Measurements from ENCODE around the gene CDH24. TPM values are rescaled to one million over a fixed set of nuclear protein-coding genes. Genes with fewer than 3 reads are reported as not detected.

The CDH24 gene
- total and polyA plus RNA-seq, 10 donors: 1.3 to 9.4 (median 5.4) TPM

GRCh38 chr14:23060536-23061260 is 3.4 kb upstream of the CDH24 start:
- no peaks in the 10 kb centered on the region for H3K9me3 ChIP-seq
- H3K4me1 ChIP-seq: peaks cover 13 to 48% (median 32%) of the 10 kb centered on the region in 6 donors
- no peak overlapping the region for H3K27ac ChIP-seq
- H3K27me3 ChIP-seq (replicated peaks in 1 of 7): peaks cover 0 to 8% (median 0%) of the 10 kb centered on the region in 7 donors
- H3K36me3 ChIP-seq: peaks cover 18 to 76% (median 73%) of the 10 kb centered on the region in 6 donors
- intact Hi-C loops (cut with DNase I; ENCODE audit: low total_unique reads): no loop called here
- WGBS, 5 donors: 92 to 97% (median 96%) methylated on average over 17 of the region's 17 CpGs
- DNase-seq: no peak
- TF ChIP-seq POLR2A (IDR thresholded peaks at IDR 0.05) (no peak), POLR2AphosphoS5 (IDR thresholded peaks at IDR 0.05) (peak in 1 of 3 donors; percentile 20), CTCF (IDR thresholded peaks at IDR 0.05 in 8 of 11, conservative IDR thresholded peaks at IDR 0.05 in 3 of 11) (no peak)
- H3K4me3 ChIP-seq: no peak overlapping the region

GRCh38 chr14:23058654-23059504 is 1.6 kb upstream of the CDH24 start:
- peaks cover 16 to 58% (median 55%) of the 10 kb centered on the region in 6 donors for H3K36me3 ChIP-seq
- H3K4me3 ChIP-seq: no peak overlapping the region
- peak overlapping the region in 1 of 8 donors; percentile 66 for H3K27ac ChIP-seq
- H3K9me3 ChIP-seq: no peaks in the 10 kb centered on the region
- DNase-seq: no peak
- WGBS, 5 donors: 91 to 95% (median 93%) methylated on average over 32 of the region's 32 CpGs
- peaks cover 0 to 8% (median 0%) of the 10 kb centered on the region in 7 donors for H3K27me3 ChIP-seq (replicated peaks in 1 of 7)
- TF ChIP-seq CTCF (IDR thresholded peaks at IDR 0.05 in 8 of 11, conservative IDR thresholded peaks at IDR 0.05 in 3 of 11) (no peak), POLR2AphosphoS5 (IDR thresholded peaks at IDR 0.05) (peak; percentile 32 to 77 (median 40)), POLR2A (IDR thresholded peaks at IDR 0.05) (no peak)
- H3K4me1 ChIP-seq: peaks cover 13 to 41% (median 27%) of the 10 kb centered on the region in 6 donors
- intact Hi-C loops (cut with DNase I; ENCODE audit: low total_unique reads): loop anchor here (2.0 kb wide), 1 partner anchor 70 kb away; no protein-coding TSS in a partner anchor

- WGBS, 5 donors: 1 to 5% (median 2%) methylated on average over 16 to 51 of the region's 51 CpGs
- TF ChIP-seq POLR2AphosphoS5 (IDR thresholded peaks at IDR 0.05) (peak; percentile 69 to 78 (median 76)), CTCF (IDR thresholded peaks at IDR 0.05 in 8 of 11, conservative IDR thresholded peaks at IDR 0.05 in 3 of 11) (peak; percentile 89 to 98 (median 95)), POLR2A (IDR thresholded peaks at IDR 0.05) (no peak)
- H3K36me3 ChIP-seq: peaks cover 10 to 49% (median 47%) of the 10 kb centered on the region in 6 donors
- intact Hi-C loops (cut with DNase I; ENCODE audit: low total_unique reads): loop anchor here (2.0 kb wide), 1 partner anchor 69 kb away; no protein-coding TSS in a partner anchor
- peak; percentile 96 for DNase-seq
- H3K4me1 ChIP-seq: peaks cover 13 to 41% (median 27%) of the 10 kb centered on the region in 6 donors
- H3K4me3 ChIP-seq: peak overlapping the region; percentile 60 to 91 (median 76)
- peak overlapping the region in 6 of 8 donors; percentile 44 to 71 (median 62) for H3K27ac ChIP-seq
- peaks cover 0 to 8% (median 0%) of the 10 kb centered on the region in 7 donors for H3K27me3 ChIP-seq (replicated peaks in 1 of 7)
- no peaks in the 10 kb centered on the region for H3K9me3 ChIP-seq
Observed at GRCh38 chr14:23057757-23058653, 685 bp upstream of the CDH24 start.

Measured in spleen (tissue), 11 donors.